GM21717 (cell line): ENCODE measurements around the gene ITPKB.

Source experiments
- ATAC-seq: cut with Tn5 transposase; IDR thresholded peaks from one replicate; pipeline ENCODE4 v1.9.1; 2021; ENCODE audit warnings: mild to moderate bottlenecking, moderate library complexity; ENCODE audit not compliant: unreplicated experiment

The ITPKB gene

GRCh38 chr1:226655251-226656163 is 83.6 kb downstream of the ITPKB start:
- ATAC-seq: no peak

GRCh38 chr1:226654668-226655055 is 84.4 kb downstream of the ITPKB start:
- no peak for ATAC-seq

GRCh38 chr1:226654046-226654667 is 84.9 kb downstream of the ITPKB start:
- no peak for ATAC-seq

GRCh38 chr1:226653311-226653921 is 85.7 kb downstream of the ITPKB start:
- peak; percentile 59 for ATAC-seq

- no peak for ATAC-seq
These were observed 86.5 kb downstream of the ITPKB start for GRCh38 chr1:226652613-226653012.

- no peak for ATAC-seq
These were observed 87.4 kb downstream of the ITPKB start for GRCh38 chr1:226651732-226652105.

- ATAC-seq: no peak
These were observed 87.9 kb downstream of the ITPKB start for GRCh38 chr1:226651041-226651731.

- ATAC-seq: no peak
These were observed 88.7 kb downstream of the ITPKB start for GRCh38 chr1:226650236-226650841.

- ATAC-seq: no peak
These were observed 89.3 kb downstream of the ITPKB start for GRCh38 chr1:226649780-226650179.

GRCh38 chr1:226649244-226649643 is 89.8 kb downstream of the ITPKB start:
- no peak for ATAC-seq

GRCh38 chr1:226648421-226648820 is 90.7 kb downstream of the ITPKB start:
- no peak for ATAC-seq

GRCh38 chr1:226647719-226648118 is 91.4 kb downstream of the ITPKB start:
- ATAC-seq: no peak

- ATAC-seq: no peak
These were observed 92.1 kb downstream of the ITPKB start for GRCh38 chr1:226646870-226647449.

- ATAC-seq: no peak
These were observed 92.8 kb downstream of the ITPKB start for GRCh38 chr1:226646026-226646869.

GRCh38 chr1:226645279-226645976 is 93.7 kb downstream of the ITPKB start:
- no peak for ATAC-seq

GRCh38 chr1:226644541-226645176 is 94.4 kb downstream of the ITPKB start:
- no peak for ATAC-seq

- peak; percentile 44 for ATAC-seq
These were observed 95.2 kb downstream of the ITPKB start for GRCh38 chr1:226643611-226644540.
